Measurements from ENCODE around the gene SLC16A14.

Gene SLC16A14

DNA sequence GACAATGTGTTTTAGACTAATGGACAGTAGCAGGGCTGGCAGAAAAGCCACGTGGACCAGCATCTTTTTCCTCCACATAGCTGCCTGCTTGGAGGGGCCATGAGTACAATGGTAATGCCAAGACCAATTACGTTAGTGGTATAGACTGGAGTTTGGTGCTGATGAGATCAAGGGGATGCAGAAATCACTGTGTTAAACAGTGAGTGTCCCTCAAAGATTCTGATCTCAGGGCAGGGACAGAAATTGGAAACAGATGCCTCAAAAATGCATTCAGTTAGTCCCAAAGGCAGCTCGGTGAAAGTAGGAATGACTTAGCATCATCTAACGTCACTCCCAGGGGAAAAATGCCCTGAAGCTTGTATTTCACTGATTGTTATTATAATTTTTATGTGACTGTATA, 72.4 kb downstream of the SLC16A14 start:
- Histone ChIP-seq H3K36me3 (ENCODE audit: control insufficient read depth, insufficient read depth, low read length) (no peaks in the 10 kb centered on the region), H3K9me3 (ENCODE audit: control insufficient read depth, insufficient read depth, low read depth, low read length) (0 out of 2 replicates have a peak, but pooled peaks cover 2% of the 10 kb centered on the region), H3K27ac (ENCODE audit: low read depth, low read length) (no peak overlapping the region)

DNA sequence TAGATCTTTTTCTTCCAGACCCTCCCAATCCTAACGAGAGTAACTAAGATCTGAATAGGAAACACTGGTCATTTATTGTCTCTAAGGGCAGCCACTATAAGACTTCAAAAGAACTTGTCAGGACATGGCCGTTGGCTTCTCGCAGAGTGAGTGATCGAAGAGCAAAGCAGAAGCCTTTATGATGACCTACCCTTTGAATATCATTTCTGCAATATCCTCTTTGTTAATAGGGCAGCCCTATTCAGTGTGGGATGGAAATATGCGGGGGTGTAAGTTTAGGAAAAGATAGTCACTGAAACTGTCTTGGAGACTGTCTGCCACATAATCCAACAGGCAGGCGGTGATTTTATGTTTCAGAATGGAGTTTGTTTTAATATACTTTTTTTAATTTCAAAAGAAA, 75.5 kb downstream of the SLC16A14 start:
- no peaks in the 10 kb centered on the region for H3K27me3 ChIP-seq (ENCODE audit: control insufficient read depth, insufficient read depth, low read length)
- H3K4me3 ChIP-seq (ENCODE audit: low read depth, low read length) = no peak overlapping the region
- 0 out of 2 replicates have a peak, but pooled peaks cover 3% of the 10 kb centered on the region for H3K9me3 ChIP-seq (ENCODE audit: control insufficient read depth, insufficient read depth, low read depth, low read length)
- no peaks in the 10 kb centered on the region for H3K36me3 ChIP-seq (ENCODE audit: control insufficient read depth, insufficient read depth, low read length)
- no peak overlapping the region for H3K27ac ChIP-seq (ENCODE audit: low read depth, low read length)
- no peak overlapping the region for H3K9ac ChIP-seq (ENCODE audit: low read length)
- no peaks in the 10 kb centered on the region for H3K4me1 ChIP-seq (ENCODE audit: control insufficient read depth, insufficient read depth, low read length)

More for the DNA sequence above, 72.4 kb downstream of the SLC16A14 start:
- Histone ChIP-seq H3K9ac (ENCODE audit: low read length) (no peak overlapping the region), H3K4me3 (ENCODE audit: low read depth, low read length) (no peak overlapping the region), H3K27me3 (ENCODE audit: control insufficient read depth, insufficient read depth, low read length) (no peaks in the 10 kb centered on the region), H3K4me1 (ENCODE audit: control insufficient read depth, insufficient read depth, low read length) (no peaks in the 10 kb centered on the region)

All from HUES6 (cell line).